PC-9 (cell line): ENCODE results near the gene SERTAD3.

Experiments used
- EZH2 ChIP-seq: fragments of 200-600 bp; sonication (generic); IDR thresholded peaks from 2 replicates; pipeline ENCODE4 v1.8.0; 2017; ENCODE audit warnings: antibody characterized with exemption, low read depth
- TF ChIP-seq, protein P1 (sequence below): fragments of 200-600 bp; sonication (generic); conservative IDR thresholded peaks from 2 replicates; pipeline ENCODE4 v1.6.1; 2017; ENCODE audit warnings: mixed run types, antibody characterized with exemption, mild to moderate bottlenecking, moderate library complexity

DNA sequence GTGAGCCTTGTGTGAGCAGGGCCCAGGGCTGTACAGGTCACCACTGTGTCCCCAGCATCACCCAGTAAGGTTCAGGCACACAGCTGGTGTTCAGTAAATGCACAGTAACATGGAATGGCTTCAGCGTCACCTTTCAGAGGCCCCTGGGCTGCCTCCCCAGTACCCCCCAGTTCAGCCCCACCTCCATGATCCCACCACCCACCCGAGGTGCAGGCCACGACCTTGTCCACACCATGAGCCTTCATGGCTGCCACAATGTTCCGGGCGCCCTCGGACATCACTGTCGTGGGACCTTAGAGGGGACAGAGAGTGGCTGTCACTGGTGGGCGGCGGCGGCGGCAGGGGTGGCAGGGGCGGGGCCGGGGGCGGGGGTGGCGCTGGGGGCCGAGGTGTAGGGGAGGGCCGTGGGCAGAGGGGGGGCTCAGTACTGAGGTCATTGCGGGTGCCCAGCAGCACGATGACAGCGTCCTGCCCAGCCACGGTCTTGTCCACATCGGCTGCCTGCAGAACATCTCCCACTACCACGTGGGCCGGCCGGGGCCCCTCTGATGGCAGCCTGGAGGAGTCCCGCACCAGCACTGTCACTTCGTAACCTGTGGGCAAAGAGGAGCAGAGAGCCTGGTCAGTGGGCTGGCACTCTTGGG is 13.9 kb upstream of the SERTAD3 start:
- TF ChIP-seq, protein P1, sequence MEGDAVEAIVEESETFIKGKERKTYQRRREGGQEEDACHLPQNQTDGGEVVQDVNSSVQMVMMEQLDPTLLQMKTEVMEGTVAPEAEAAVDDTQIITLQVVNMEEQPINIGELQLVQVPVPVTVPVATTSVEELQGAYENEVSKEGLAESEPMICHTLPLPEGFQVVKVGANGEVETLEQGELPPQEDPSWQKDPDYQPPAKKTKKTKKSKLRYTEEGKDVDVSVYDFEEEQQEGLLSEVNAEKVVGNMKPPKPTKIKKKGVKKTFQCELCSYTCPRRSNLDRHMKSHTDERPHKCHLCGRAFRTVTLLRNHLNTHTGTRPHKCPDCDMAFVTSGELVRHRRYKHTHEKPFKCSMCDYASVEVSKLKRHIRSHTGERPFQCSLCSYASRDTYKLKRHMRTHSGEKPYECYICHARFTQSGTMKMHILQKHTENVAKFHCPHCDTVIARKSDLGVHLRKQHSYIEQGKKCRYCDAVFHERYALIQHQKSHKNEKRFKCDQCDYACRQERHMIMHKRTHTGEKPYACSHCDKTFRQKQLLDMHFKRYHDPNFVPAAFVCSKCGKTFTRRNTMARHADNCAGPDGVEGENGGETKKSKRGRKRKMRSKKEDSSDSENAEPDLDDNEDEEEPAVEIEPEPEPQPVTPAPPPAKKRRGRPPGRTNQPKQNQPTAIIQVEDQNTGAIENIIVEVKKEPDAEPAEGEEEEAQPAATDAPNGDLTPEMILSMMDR, result no peak
- no peak for TF ChIP-seq EZH2
